ENCODE measurements around the gene MGAT3.
"Not testable (repeated sequence)": the region's sequence is repeated elsewhere in the genome, so short reads cannot be mapped to it uniquely, and the experiment has no call there.

Gene MGAT3, protein sequence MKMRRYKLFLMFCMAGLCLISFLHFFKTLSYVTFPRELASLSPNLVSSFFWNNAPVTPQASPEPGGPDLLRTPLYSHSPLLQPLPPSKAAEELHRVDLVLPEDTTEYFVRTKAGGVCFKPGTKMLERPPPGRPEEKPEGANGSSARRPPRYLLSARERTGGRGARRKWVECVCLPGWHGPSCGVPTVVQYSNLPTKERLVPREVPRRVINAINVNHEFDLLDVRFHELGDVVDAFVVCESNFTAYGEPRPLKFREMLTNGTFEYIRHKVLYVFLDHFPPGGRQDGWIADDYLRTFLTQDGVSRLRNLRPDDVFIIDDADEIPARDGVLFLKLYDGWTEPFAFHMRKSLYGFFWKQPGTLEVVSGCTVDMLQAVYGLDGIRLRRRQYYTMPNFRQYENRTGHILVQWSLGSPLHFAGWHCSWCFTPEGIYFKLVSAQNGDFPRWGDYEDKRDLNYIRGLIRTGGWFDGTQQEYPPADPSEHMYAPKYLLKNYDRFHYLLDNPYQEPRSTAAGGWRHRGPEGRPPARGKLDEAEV

DNA sequence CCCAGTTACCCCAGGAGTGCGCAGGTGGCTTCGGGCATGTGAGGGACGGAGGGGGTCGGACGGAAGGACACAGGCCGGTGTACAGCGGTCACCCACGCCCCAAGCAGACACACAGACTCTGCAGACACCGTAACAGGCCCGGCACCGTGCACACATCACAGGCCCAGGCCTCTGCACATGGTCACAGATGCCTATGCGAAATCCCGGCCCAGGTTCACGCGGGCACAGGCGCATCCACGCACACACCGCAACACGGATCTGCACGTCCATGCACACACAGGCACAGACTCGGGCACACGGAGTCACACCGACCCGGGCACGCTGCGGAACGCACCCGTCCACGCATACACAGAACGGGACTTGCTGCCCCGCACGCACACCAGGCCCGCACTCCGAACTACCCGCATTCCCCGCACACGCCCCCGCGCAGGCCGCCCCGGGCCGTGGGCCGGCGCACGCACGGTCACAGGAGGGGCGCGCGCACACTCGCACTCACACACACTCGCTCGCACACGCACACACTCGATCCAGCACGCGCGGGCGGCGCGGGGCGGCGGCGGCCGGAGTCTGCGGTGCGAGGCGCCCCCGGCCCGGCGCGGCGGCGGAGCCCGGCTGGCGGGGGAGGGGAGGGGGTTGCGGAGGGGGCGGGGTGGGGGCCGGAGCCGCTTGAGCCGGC lies at the start of gene MGAT3:
Gene MGAT3, plus strand, starts transcription at position 491 of the 676 bp plus-strand sequence. CDS start 30,336 bp downstream, outside the sequence.
- Mint-ChIP-seq H3K9me3 (no peaks in the 10 kb centered on the region), H3K27me3 (peaks cover 23% of the 10 kb centered on the region), H3K4me1 (peaks cover 23% of the 10 kb centered on the region), H3K4me3 (peak within 1 kb of the TSS; percentile 61), H3K36me3 (ENCODE audit: low read depth) (no peaks in the 10 kb centered on the region), H3K27ac (no peak within 1 kb of the TSS)
- ATAC-seq = no peak
- no peak for DNase-seq

DNA sequence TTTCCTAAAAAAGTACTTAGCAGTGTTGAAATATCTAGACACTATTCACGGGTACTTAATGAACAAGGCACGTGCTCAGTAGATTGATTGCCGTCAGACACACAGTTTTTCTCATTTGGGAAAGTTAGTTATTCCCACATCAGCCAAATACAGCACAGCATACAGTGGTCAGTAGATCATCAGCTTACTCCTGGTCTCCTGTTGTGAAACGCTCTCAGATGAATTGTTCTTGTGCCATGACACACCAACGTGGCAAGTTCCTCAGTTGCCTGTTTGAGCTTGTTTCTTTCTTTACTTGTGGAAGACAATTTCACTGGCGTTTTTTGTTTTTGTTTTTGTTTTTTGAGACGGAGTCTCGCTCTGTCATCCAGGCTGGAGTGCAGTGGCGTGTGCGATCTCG lies 48.6 kb upstream of the MGAT3 start:
- no peak for DNase-seq
- Mint-ChIP-seq H3K27me3 (no peaks in the 10 kb centered on the region), H3K4me1 (peaks cover 70% of the 10 kb centered on the region)

DNA sequence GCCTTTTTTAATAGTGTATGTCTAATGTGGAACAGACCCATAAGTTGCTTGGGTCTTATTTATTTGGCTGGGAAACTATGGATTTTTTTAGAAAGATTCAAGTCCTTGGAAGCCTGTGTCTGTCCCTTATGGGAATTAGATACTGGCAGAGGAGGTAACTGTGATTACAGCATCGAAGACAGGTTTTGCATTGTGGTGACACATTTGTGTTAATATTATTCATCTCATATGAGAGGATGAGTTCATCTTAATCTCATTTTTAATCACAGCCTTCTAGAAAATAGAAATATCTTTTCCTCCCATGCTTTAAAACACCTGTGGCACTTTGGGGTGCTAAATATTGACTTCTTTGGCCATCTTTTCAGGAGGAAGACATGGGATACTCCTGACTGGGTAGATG lies 48.0 kb upstream of the MGAT3 start:
- peaks cover 30% of the 10 kb centered on the region for H3K36me3 Mint-ChIP-seq (ENCODE audit: low read depth)
- H3K27me3 Mint-ChIP-seq = no peaks in the 10 kb centered on the region
- no peak overlapping the region for H3K27ac Mint-ChIP-seq
- ATAC-seq (no peak), DNase-seq (no peak)
- H3K4me3 Mint-ChIP-seq = no peak overlapping the region
- H3K4me1 Mint-ChIP-seq = peaks cover 75% of the 10 kb centered on the region
- H3K9me3 Mint-ChIP-seq = no peaks in the 10 kb centered on the region

More for the DNA sequence above, 48.6 kb upstream of the MGAT3 start:
- H3K9me3 Mint-ChIP-seq = no peaks in the 10 kb centered on the region
- ATAC-seq = no peak
- no peak overlapping the region for H3K4me3 Mint-ChIP-seq
- H3K27ac Mint-ChIP-seq = no peak overlapping the region
- H3K36me3 Mint-ChIP-seq (ENCODE audit: low read depth) = peaks cover 32% of the 10 kb centered on the region

DNA sequence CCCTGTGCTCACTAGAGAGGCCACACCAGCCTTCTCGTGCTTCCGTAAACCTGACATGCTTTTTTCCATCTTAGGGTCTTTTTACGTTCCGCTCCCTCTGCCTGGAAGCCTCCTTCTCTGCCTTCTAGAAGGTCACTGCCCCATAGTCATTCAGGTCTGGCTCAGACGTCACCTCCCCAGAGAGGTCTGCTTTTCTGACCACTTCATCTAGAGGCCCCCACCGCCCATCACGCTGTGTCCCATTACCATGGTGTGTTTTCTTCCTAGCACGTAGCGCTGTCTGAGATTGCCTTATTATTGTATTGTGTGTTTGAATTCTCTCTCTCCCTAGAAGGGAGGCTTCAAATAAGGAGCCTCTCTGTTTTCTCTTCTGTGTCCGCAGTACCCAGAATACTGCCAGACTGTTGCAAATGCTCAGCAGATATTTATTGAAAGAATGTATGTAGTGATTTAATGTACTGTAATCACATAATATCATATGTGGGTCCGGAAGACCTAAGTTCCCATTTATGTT lies 47.2 kb upstream of the MGAT3 start:
- H3K27me3 Mint-ChIP-seq = no peaks in the 10 kb centered on the region
- DNase-seq (no peak), ATAC-seq (no peak)
- H3K27ac Mint-ChIP-seq = no peak overlapping the region
- no peaks in the 10 kb centered on the region for H3K9me3 Mint-ChIP-seq
- H3K36me3 Mint-ChIP-seq (ENCODE audit: low read depth) = peaks cover 24% of the 10 kb centered on the region
- peaks cover 80% of the 10 kb centered on the region for H3K4me1 Mint-ChIP-seq
- H3K4me3 Mint-ChIP-seq = no peak overlapping the region

DNA sequence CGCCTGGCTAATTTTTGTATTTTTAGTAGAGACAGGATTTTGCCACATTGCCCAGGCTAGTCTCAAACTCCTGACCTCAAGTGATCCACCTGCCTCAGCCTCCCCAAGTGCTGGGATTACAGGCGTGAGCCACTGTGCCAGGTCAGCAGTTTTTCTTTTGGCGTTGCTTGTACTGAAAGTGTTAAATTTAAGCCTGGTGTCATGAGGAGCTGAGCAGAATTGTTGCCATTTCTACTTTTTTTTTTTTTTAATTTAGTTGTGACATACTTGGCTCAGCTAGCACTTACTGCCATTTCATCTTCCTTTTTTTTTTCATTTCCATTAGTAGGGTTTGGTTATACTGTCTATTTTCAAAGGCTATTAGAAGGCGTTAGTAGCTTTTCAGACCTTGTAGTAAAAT lies 46.5 kb upstream of the MGAT3 start:
- no peak for DNase-seq
- Mint-ChIP-seq H3K4me1 (peaks cover 79% of the 10 kb centered on the region), H3K9me3 (no peaks in the 10 kb centered on the region), H3K27me3 (no peaks in the 10 kb centered on the region), H3K36me3 (ENCODE audit: low read depth) (peaks cover 21% of the 10 kb centered on the region), H3K4me3 (no peak overlapping the region), H3K27ac (no peak overlapping the region)
- no peak for ATAC-seq

DNA sequence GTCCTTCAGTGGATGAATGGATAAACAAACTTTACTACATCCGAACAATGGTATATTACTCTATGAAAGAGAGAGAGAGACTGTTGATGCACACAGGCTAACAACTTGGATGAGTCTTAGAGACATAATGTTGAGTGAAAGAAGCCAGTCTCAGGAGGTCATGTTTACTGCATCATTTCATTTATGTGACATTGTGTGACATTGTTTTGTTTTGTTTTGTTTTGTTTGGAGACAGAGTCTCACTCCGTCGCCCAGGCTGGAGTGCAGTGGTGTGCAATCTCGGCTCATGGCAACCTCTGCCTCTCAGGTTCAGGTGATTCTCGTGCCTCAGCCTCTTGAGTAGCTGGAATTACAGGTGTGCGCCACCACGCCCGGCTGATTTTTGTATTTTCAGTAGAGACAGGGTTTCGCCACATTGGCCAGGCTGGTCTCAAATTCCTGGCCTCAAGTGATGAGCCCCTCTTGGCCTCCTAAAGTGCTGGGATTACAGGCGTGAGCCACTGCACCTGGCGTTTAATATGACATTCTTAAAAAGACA lies 44.9 kb upstream of the MGAT3 start:
- Mint-ChIP-seq H3K4me1 (peaks cover 72% of the 10 kb centered on the region), H3K27ac (peak overlapping the region; percentile 25), H3K36me3 (ENCODE audit: low read depth) (peaks cover 15% of the 10 kb centered on the region)
- not testable (repeated sequence) for DNase-seq, H3K9me3 Mint-ChIP-seq, H3K4me3 Mint-ChIP-seq, ATAC-seq, H3K27me3 Mint-ChIP-seq

DNA sequence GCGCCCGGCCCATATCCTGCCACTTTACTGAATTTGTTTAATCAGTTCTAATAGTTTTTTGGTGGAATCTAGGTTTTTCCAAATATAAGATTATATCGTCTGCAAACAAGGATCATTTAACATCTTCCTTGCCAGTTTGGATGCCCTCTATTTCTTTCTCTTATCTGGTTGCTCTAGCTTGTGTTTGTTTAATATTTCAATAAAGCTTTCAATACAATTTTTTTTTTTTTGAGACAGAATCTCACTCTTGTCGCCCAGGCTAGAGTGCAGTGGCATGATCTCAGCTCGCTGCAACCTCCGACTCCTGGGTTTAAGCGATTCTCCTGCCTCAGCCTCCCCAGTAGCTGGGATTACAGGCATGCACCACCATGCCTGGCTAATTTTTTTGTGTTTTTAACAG lies 43.6 kb upstream of the MGAT3 start:
- not testable (repeated sequence) for DNase-seq, H3K27me3 Mint-ChIP-seq, H3K4me3 Mint-ChIP-seq, H3K27ac Mint-ChIP-seq, H3K9me3 Mint-ChIP-seq, ATAC-seq
- Mint-ChIP-seq H3K36me3 (ENCODE audit: low read depth) (peaks cover 13% of the 10 kb centered on the region), H3K4me1 (peaks cover 63% of the 10 kb centered on the region)

DNA sequence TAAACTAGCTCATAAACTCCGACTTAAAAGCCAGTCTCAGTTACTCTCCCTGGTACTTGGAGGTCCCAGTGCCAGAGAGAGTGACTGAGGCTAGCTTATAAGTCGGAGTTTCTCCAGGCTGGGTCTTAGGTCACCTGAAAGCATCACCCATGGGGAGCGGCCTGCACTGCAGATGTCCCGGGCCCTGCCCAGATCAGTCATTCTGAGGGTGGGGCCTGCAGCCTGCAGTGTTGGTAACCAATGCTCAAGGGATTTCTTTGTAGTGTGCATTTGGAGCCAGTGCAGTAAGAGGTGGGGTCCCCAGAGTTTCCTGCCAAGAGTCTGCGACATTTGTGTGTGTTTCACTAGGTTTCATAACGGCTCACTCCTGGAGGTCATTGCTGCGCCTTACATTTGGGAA lies 42.4 kb upstream of the MGAT3 start:
- H3K27ac Mint-ChIP-seq = no peak overlapping the region
- no peaks in the 10 kb centered on the region for H3K27me3 Mint-ChIP-seq
- no peak for DNase-seq
- H3K9me3 Mint-ChIP-seq = no peaks in the 10 kb centered on the region
- no peak overlapping the region for H3K4me3 Mint-ChIP-seq
- peaks cover 19% of the 10 kb centered on the region for H3K36me3 Mint-ChIP-seq (ENCODE audit: low read depth)
- peaks cover 53% of the 10 kb centered on the region for H3K4me1 Mint-ChIP-seq
- ATAC-seq = peak; percentile 45

DNA sequence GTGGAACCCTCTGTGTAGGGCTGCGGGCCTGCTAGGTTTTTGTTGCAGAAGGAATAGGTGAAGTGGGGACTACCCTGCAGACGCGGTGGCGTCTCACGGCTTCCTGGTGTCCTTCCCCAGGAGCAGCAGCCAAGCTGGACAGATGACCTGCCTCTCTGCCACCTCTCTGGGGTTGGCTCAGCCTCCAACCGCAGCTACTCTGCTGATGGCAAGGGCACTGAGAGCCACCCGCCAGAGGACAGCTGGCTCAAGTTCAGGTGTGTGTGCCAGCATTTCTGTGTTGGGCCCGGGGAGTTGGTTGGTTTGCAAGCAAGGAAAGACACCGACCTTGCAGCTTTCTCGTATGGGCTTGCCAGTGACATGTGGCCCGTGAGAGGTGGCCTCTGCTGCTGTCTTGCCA lies 41.9 kb upstream of the MGAT3 start:
- H3K27me3 Mint-ChIP-seq = no peaks in the 10 kb centered on the region
- DNase-seq = no peak
- peaks cover 49% of the 10 kb centered on the region for H3K4me1 Mint-ChIP-seq
- ATAC-seq = no peak
- H3K27ac Mint-ChIP-seq = no peak overlapping the region
- peaks cover 20% of the 10 kb centered on the region for H3K36me3 Mint-ChIP-seq (ENCODE audit: low read depth)
- H3K4me3 Mint-ChIP-seq = no peak overlapping the region
- H3K9me3 Mint-ChIP-seq = no peaks in the 10 kb centered on the region

DNA sequence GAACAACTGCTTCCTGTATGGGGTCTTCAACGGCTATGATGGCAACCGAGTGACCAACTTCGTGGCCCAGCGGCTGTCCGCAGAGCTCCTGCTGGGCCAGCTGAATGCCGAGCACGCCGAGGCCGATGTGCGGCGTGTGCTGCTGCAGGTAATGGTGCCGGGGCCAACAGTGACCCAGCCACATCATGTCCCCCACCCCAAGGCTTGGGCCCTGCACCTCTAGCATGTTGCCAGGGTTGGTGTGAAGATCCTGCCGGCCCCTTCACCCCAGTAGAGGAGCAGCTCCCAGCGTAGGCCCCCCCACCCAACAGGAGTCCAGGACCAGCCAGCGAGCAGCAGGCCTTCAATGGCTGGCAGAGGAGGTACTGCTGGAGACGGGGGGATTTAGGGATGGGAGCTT lies 41.3 kb upstream of the MGAT3 start:
- no peak for ATAC-seq
- H3K27me3 Mint-ChIP-seq = no peaks in the 10 kb centered on the region
- no peak overlapping the region for H3K27ac Mint-ChIP-seq
- peaks cover 49% of the 10 kb centered on the region for H3K4me1 Mint-ChIP-seq
- H3K36me3 Mint-ChIP-seq (ENCODE audit: low read depth) = peaks cover 20% of the 10 kb centered on the region
- H3K9me3 Mint-ChIP-seq = no peaks in the 10 kb centered on the region
- H3K4me3 Mint-ChIP-seq = no peak overlapping the region
- DNase-seq = no peak

DNA sequence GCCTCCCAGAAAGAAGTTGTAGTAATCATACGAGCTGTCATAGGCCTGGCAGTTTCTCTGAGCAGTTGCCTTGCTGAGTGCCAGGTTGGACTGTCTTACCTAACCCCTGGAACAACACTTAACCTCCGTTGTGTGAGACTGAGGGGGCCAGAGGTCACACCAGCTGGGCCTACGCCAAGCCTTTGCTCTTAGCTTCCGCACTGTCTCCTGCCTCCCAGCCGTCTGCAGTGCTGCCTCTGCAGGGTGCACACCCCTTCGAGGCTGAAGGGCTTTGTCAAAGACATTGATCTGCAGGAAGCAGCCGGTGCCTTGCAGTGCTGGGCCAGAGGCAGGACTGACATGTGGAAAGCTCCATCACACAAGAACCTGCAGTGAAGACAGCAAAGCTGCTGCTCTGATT lies 40.5 kb upstream of the MGAT3 start:
- no peak overlapping the region for H3K27ac Mint-ChIP-seq
- H3K4me3 Mint-ChIP-seq = no peak overlapping the region
- peaks cover 41% of the 10 kb centered on the region for H3K4me1 Mint-ChIP-seq
- H3K9me3 Mint-ChIP-seq = no peaks in the 10 kb centered on the region
- peaks cover 17% of the 10 kb centered on the region for H3K36me3 Mint-ChIP-seq (ENCODE audit: low read depth)
- H3K27me3 Mint-ChIP-seq = no peaks in the 10 kb centered on the region
- no peak for DNase-seq
- ATAC-seq = no peak

DNA sequence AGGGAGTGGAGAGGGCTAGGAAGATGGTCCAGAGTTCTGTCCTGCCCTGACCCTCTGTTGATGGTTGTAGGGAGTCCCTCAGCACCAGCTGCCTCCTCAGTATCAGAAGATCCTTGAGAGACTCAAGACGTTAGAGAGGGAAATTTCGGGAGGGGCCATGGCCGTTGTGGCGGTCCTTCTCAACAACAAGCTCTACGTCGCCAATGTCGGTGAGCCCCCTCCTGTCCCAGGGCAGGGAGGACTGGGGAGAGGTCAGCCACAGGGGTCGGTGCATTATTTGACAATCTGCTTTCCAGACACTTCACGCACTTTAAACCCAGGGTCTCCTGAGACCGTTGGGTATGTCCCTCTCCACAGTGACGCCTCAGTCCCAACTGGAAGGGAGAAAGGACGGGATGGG lies 39.2 kb upstream of the MGAT3 start:
- Mint-ChIP-seq H3K4me1 (peaks cover 28% of the 10 kb centered on the region), H3K27me3 (no peaks in the 10 kb centered on the region)

DNA sequence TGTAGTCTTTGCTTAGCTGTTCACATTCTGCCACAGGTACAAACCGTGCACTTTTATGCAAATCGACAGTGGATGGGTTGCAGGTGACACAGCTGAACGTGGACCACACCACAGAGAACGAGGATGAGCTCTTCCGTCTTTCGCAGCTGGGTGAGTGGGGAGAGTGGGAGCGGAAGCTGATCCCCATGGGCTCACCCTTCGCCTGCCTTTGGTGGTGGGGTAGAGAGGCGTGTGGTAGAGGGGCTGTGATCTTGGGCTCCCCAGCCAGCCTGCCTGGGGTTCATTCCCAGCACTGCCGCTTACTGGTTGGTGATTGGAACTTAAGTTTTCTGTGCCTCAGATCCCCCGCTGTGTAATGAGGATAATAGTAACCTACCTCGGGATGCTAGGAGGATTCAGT lies 38.1 kb upstream of the MGAT3 start:
- H3K36me3 Mint-ChIP-seq (ENCODE audit: low read depth) = peaks cover 28% of the 10 kb centered on the region
- peaks cover 17% of the 10 kb centered on the region for H3K4me1 Mint-ChIP-seq
- H3K27ac Mint-ChIP-seq = no peak overlapping the region
- no peaks in the 10 kb centered on the region for H3K27me3 Mint-ChIP-seq
- no peak overlapping the region for H3K4me3 Mint-ChIP-seq
- DNase-seq = no peak
- H3K9me3 Mint-ChIP-seq = no peaks in the 10 kb centered on the region
- ATAC-seq = no peak

More for the DNA sequence above, 39.2 kb upstream of the MGAT3 start:
- Mint-ChIP-seq H3K36me3 (ENCODE audit: low read depth) (peaks cover 24% of the 10 kb centered on the region), H3K4me3 (no peak overlapping the region), H3K9me3 (no peaks in the 10 kb centered on the region), H3K27ac (no peak overlapping the region)
- ATAC-seq (no peak), DNase-seq (no peak)

DNA sequence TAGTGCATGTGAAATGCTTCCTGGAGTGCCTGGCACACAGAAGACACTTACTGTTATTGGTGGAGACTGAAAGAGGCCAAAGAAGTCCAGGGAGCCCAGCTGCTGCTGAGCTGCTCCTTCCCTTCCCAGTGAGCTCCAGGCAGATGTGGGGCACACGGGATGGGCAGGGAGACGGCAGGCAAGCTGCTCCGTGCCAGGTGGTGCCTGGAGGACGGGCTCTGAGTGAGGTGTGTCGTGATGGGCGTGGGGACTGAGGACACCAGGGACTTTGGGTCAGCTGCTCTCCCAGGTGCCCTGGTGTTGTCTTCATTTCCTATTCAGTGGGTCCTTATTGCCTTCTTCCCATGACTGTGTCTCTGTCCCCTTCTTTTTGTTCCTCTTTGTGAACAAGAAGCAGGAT lies 37.7 kb upstream of the MGAT3 start:
- peaks cover 31% of the 10 kb centered on the region for H3K36me3 Mint-ChIP-seq (ENCODE audit: low read depth)
- no peaks in the 10 kb centered on the region for H3K27me3 Mint-ChIP-seq
- H3K4me3 Mint-ChIP-seq = no peak overlapping the region
- no peak for ATAC-seq
- no peak for DNase-seq
- H3K4me1 Mint-ChIP-seq = peaks cover 13% of the 10 kb centered on the region
- no peak overlapping the region for H3K27ac Mint-ChIP-seq
- no peaks in the 10 kb centered on the region for H3K9me3 Mint-ChIP-seq

DNA sequence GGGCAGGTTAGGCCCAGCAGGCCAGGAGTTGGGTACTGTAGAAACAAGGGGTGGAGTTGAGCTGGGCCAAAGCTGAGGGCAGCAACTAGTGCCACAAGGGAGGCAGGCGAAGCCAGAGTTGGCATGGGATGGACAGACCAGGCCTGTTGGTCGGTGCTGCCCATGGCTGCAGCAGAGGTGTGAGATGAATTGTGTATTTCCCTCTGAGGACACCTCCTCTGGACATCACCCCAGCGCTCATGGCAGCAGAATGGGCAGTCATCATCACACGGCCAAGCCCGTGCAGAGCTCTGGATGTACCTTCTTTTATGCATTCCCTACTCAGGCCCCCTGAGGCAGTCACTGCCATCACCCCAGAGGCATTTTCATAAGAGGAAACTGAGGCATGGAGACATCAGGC lies 36.9 kb upstream of the MGAT3 start:
- ATAC-seq (no peak), DNase-seq (no peak)
- no peaks in the 10 kb centered on the region for H3K9me3 Mint-ChIP-seq
- no peak overlapping the region for H3K4me3 Mint-ChIP-seq
- H3K27ac Mint-ChIP-seq = no peak overlapping the region
- H3K4me1 Mint-ChIP-seq = peaks cover 5% of the 10 kb centered on the region
- H3K36me3 Mint-ChIP-seq (ENCODE audit: low read depth) = peaks cover 32% of the 10 kb centered on the region
- no peaks in the 10 kb centered on the region for H3K27me3 Mint-ChIP-seq

Data from activated naive CD8-positive, alpha-beta T cell treated with anti-CD3 and anti-CD28 coated beads, Interleukin-2, amount 50 U/mL, for 24 hours (primary cell).